Umbilical cord (tissue), 2 donors: ENCODE data around the gene GTSE1. TPM values are rescaled to one million over a fixed set of nuclear protein-coding genes. Genes with fewer than 3 reads are reported as not detected.

Experiments used
- DNase-seq: peaks from one replicate; pipeline ENCODE4 v3.0.0-alpha.2; 2015; ENCODE audit warnings: low spot score
- total RNA-seq: library from RNA; depleted of rRNA; stranded (reverse); fragments of >200 nt; gene quantifications from one replicate; pipeline ENCODE4 v1.2.3, GENCODE V29; 2014; ENCODE audit warnings: low replicate concordance; ENCODE audit not compliant: insufficient read depth

Gene GTSE1
- total RNA-seq, 1 donor from 2014 or later, result 3.4 TPM

DNA sequence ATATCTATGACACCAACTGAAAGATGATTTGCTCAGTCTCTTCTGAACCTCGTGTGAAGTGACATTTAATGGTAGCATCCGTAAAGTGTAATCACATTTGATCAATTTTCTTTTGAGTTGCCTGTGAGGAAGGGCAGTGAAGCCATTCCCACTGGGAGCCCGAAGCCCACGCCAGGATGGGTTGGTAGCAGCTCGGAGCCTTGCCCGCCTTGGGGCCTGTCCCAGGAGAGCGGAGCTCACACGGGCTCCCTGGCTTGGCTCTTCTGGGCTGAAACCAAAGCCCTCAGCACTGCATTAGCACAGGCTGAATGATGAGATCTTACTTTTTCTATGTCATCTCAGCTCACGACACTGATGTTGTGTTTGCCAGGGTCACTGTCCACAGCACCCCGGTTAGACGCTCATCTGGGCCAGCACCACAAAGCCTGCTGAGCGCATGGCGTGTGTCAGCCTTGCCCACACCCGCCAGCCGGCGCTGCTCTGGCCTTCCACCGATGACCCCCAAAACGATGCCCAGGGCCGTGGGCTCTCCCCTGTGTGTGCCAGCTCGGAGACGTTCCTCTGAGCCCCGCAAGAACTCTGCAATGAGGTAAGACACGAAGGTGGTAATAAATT is 29.5 kb downstream of the GTSE1 start:
- DNase-seq, result no peak

DNA sequence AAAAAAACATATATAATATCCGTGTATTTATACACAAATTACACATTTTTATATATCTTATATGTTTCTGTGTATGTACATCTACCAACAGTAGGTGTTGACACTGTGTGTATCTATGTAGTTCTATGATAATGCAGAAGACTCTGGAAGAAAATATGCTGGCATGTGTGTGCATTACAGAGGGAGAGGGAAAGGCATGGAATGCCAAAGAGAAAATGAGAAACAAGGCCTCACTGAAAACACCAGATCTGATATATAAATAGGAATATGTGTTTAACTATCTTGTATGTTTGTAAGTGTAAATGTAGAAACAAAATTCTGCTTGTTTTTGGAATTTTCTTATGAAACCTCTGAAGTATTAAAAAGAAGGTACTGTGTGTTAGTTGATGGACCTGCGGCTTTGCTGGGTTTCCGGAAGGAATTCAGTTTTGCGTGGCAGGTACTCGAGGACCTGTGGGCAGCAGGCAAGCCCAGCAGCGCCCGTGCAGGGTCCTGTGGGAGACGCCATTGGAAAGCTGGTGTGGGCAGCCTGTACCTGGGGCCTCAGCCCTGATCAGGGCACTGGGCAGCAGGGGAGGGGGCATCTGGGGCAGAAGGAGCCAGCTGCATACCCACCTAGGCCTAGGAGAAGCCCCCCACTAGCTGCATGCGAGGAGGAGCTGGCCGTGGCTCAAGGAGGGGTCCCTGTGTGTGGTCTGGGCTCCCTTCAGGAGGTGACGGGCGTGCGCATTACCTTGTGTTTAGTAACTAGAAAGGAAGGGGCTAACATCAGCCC is 31.2 kb downstream of the GTSE1 start:
- no peak for DNase-seq

DNA sequence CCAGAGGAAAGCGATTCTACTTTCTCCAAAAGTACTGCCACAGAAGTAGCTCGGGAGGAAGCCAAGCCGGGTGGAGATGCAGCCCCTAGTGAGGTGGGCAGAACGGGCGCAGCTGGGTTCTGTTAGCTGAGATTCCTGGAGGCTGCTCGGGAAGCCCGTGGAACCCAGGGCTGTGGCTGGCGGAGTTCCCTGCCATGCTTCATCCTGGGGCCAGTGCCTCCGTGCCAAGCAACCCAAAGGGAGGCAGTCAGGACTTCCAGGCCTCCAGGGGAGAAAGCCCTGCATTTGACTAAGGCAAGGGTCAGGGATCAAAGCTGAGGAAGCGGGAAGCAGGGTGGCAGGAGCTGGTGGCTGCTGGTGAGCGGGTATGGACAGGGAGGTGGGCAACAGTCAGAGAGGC is 32.1 kb downstream of the GTSE1 start:
- no peak for DNase-seq

DNA sequence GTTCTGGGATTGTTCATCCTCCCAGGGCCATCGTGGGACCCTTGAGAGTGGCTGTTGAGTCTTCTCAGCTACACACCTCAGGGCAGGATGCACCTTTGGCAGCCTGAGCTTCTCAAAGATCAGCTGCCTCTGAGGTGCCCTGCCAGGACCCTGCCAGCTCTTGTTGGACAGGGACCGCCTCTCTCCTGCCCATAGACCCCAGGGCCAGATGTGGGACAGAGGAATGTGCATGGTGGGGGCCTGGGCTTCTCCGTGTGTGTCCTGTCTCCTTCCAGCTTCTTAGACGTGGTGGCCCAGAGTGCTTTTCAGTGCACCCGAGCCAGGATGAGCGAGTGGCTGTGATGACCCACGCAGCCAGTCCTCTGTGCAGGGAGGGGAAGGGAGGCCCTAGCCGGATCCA is 32.9 kb downstream of the GTSE1 start:
- no peak for DNase-seq

DNA sequence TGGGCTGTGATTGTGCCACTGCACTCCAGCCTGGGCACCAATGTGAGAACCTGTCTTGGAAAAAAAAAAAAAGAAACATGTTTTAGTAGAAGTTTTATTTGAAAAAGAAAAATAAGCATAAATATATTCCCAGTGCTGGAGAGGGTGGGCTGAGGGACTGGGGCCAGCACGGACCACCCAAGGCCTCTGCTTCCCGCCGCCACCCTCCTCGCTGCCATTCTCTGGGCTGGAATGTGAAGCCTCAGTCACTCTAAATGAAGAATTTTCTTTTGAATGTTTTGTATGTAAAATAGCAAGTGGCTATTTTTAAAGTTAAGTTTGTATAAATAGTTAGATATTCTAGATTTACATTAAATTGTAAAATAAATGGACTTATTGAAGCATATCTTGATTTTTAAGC is 33.8 kb downstream of the GTSE1 start:
- DNase-seq, result no peak

DNA sequence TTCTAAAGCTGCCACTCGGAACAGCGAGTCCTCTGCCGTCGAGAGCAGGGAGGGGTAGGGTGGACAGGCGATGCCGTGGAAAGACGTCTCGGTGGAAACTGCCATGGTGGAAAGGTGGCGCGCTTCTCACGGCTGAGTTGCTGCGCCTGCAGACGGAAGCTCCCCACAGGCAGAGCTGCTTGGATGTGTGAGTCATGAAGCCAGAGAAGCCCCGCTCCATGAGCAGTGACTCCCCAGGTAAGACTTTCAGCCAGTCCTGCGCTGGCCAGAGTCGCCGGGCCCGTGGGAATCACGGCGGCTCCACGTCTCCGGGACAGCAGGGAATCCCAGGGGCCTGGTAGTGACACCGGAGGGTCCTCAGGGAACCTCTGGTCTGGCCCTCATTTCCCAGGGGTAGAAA is 34.8 kb downstream of the GTSE1 start:
- no peak for DNase-seq

DNA sequence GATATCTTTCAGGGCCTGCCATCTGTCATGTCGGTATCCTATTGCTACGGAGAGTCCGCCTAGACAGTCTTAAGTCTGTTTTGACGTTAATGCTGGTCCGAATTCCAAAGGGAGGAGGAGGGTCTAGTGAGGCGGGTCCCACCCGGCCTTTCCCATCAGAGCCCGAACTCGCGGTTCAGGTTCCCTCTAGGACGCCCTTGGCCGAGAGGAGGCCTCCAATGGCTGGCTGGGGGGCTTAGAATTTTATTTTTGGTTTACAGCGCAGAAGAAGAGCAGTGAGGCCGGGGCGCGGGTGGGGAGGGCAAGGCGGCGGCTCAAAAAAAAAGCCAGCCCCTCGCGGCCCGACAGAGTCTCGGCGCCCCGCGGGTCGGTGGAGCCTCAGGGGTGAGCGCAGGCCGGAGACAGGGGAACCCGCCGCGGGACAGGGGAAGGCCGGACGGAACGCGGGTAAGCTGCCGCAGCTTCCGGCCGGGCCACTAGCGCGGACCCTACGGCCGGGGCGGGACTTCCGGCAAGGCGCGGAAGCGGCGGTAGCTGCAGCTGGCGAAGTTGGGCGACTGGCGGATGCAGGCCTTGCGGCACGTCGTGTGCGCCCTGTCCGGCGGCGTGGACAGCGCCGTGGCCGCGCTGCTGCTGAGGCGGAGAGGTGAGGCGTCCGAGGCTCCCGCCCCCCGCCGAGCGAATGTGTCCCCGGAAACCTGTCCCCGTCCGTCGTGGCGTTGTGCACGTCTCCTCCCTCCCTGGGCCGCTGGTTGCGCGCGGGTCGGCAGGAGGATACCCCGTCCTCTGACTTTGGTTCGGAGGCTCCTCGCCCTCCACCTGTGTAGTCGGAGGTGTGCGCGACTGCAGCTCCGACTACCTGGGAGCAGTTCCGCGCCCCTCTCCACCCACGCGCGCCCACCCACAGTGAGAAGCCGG is 38.8 kb downstream of the GTSE1 start, which contains the start of gene TRMU:
Gene TRMU, plus strand, starts transcription at position 514 of the 918 bp plus-strand sequence. Its CDS starts 51 bp downstream, at position 565.
- peak; percentile 90 for DNase-seq

DNA sequence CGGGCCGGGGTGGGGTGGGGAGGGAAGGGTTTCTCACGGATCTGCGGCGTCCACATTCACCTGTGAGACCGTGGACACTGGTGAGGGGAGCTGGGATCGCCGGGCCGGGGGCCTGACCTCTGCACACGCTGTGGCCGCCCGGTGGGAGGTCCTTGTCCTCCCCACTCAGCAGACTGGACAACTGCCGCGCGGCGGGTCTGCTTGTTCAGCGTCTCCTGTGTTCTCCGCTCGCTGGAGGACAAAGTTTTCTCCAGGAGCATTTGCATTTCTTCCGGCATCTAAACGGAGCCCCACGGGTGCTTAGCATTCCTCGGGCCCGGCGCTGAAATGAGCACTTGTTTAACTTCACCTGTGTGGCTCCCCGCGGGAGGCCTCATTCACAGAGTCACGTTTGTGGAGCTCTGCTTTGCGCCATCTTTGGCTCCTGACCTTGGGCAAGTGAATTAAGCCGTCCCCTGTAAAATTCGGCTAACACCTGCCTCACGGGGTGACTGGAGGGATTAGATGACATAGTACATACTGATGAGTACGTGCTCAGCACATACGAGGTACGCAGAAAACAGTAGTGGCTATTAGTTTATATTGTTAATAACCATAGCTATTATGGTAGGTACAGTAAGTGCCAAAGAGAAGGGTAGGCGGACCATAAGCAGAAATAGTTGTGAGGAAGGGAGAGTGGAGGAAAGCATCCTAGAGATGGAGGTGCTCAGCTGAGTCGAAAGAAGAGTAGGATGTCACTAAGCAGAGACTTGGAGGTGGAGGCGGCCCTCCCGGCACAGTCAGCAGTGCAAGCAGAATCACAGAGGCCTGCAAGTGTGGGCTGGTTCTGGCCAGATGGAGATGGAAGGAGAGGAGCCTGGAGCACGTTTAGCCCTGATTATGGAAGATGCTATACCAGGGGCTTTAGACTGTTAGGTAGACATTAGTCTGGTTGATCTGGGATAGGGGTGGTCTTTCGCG is 39.7 kb downstream of the GTSE1 start:
- DNase-seq, result no peak

DNA sequence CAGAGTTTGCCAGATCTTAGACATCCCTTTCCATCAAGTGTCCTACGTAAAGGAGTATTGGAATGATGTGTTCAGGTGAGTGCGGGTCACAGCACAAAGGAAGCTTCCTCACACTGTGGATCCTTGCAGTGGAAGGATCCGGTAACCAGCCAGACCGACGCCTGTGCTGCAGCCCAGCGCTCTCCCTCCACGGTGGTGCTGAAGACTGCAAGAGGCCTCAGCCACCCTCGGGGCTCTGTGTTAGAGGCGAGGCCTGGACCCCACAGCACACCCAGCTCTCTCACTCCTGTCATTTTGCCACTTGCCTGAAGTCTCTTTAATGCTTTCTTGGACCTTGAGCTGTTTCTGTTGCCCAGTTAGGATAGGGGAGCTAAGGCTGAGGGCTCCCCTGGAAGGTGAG is 41.2 kb downstream of the GTSE1 start:
- no peak for DNase-seq

DNA sequence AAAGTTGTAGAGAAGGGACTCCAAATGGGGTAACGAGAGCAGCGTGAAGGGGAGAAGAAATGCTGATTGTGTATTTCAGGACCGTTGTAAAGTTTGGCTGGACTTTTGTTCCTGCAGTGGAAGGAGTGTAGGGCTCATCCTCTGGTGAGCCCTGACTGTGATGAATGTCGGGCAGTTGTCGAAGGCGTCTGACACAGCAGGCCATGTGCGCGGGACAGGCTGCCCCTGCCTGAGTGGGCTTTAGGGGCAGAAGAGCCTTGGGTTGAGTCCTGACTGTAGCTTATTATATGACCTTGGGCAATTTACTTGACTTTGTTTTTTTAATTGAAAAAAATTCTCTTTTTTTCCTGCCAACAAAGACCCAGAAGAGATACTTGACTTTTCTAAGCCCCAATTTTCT is 42.0 kb downstream of the GTSE1 start:
- no peak for DNase-seq

DNA sequence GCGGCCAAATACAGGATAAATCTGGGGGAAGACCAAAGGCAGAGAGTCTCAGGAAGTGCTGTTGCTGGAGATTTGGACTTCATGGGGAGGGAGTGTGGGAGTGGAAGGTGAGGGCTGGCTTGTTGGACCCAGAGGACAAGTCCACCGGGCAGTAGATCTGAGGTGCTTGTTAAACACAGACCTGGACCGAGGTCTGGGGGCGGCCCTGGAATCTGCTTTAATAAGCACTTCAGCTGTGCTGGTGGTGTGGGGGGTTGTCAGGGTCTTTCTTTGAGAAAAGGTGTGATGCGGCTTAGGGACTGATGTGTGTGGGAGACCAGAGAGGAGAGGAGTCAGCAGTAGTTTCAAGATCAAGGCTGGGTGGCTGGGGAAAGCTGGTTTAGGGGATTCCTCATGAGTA is 43.3 kb downstream of the GTSE1 start:
- DNase-seq, result no peak

DNA sequence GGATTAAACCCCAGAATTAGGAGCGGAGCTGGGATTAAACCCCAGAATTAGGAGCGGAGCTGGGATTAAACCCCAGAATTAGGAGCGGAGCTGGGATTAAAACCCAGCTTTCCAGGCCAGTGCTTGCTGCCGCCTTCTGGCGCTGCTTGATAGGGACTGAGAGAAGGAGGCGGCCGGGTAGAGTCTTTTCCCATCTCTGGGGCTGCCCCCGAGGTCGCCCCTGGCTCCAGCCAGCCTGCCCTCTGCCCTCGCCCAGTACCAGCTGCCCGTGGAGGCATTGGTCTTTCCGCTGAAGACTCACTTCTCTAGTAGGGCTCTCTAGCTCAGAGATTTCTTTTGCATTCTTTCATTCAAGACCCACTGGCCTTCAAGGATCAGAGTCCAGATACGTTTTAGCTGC is 44.0 kb downstream of the GTSE1 start:
- no peak for DNase-seq

DNA sequence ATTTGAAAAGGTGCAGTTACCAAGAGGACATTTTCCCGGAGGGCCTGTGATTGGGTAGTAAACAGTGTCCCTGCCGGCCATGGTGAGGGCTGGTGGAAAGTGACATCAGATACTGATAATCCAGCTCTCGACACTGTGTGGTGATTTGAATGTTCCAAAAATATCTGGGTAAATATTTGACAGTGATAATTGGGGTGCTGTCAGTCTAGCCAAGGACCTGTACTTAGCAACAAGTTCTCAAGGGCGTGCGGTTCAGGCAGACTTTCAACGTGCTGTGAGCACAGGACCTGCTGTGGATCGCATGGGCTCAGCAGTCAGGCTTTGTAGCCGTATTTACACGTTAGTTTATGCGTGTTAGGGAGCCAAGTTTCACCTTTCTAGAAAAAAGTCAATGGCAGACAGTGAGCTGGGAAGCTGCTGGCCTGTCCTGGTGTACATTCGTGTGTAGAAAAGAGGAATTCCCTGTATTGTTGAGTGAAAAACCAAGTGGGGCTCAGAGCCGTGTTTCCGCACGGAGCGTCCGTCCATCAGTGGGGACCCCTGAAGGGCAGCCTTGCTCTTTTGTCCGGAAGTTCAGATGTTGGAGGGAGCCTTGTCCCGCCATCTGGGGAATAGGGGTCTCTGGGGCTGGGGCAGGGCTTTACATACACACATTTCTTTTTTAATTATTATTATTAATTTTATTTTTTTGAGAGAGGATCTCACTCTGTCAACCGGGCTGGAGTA is 50.2 kb downstream of the GTSE1 start:
- DNase-seq, result no peak

DNA sequence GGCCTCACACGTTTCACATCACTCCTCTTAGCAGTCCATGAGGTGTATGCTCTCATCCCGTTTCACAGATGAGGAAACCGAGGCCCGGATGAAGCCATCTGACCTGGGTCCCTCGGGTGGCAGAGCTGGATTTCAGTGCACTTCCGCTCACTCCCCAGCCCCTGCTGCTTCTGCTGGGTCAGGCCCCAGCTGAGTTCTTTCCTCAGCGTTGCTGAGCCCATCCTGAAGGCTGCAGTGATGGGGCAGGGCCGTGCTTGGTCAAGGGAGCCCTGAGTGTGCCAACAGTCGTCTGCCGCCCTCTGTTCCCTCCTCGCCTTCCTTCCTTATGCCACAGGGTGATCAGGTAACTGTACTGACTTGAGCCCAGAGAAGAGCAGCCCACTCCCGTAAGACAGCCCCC is 51.0 kb downstream of the GTSE1 start:
- DNase-seq, result no peak

DNA sequence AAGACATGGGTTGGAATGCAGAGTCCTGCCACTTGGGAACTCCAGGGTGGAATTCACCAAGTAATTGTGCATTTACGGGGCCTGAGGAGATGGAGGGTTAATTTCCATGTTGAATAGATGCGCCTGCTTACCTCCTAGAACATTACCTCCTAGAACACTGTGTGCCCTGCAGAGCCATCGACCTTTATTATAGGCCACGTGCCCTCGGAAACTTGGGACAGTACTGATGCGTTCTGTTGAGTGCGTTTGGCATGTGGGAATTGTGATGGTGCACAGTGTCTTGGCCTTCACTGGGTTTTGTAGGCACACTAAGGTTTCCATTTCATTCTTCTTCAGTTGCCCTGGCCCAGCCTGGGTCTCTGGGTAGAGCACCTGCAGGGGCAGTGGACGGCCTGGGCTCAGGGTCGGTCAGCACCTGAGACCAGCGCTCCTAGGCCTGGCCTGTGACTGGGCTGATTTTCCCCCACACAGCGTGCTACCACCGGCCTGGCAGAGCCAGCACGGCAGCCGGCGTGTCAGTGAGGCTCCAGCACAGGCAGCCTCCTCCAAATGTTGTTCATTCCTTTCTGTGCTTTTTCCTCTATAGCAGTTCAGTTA is 51.5 kb downstream of the GTSE1 start:
- DNase-seq, result no peak

DNA sequence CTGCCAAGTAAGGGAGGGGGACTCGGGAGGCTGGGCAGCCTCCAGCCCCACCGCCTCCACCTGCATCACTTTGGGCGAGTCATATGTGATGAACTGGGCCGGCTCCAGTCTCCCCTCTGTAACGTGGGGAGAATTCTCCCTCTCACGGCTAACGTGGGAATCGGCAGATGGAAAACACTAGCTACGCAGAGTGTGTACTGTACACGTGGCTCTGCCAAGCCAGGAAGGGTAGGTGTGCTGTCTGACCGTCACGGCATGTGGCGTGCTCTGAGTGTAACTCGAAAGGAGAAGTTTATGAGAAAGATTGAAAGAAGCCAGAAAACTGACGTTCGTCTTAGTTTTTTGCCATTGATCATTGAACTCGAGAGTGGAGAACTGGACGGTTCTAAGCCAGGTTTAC is 52.6 kb downstream of the GTSE1 start:
- DNase-seq, result no peak

DNA sequence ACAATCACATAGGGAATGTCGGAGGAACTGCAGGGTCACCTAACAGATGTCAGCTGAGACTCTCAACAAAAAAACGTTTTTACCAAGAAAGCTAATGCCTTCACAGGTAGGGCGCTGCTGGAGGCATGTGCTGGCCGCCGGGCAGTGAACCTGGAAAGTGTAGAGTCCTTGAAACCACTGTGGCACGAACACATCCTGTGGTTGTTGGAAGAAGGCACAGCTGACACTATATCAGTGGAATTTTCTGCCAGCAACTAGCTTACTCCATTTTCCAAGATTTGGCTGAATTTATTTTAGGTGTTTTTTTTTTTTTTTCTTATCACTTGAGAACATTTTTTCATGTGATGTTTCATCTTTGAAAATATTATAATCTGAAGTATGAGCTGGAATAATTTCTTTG is 53.0 kb downstream of the GTSE1 start:
- no peak for DNase-seq

DNA sequence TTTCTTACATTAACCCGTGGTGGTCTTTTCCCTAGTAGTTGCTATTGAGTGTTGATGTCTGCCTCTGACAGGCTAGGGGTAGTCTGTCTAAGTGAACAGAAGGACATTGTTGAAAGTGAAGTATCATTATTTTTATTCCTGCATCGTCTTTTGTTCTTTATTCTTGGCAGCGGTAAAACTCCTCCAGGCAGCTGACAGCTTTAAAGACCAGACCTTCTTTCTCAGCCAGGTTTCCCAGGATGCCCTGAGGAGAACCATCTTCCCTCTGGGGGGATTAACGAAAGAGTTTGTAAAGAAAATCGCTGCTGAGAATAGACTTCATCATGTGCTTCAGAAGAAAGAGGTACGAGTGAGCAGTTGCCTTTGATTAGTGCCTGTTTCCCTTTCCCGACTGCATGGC is 53.5 kb downstream of the GTSE1 start:
- no peak for DNase-seq

DNA sequence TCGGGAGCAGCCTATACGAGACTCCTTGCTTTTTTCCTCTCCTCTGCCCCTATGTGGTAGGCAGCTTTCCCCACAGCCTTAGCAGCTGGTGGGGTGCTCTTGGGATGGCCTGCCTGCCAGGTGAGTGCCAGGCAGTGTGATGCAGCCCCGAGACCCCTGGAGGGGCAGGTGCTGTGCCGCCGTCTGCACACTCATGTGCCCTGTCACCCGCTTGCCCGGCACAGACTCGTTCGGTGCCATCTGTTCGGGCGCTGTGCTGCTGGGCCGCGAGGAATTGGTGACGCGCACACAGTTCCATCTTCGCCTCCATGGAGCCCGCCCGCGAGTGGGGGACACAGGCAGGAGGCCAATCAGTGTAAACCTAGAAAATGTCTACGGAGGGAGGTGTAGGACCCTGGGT is 54.0 kb downstream of the GTSE1 start:
- DNase-seq, result no peak

DNA sequence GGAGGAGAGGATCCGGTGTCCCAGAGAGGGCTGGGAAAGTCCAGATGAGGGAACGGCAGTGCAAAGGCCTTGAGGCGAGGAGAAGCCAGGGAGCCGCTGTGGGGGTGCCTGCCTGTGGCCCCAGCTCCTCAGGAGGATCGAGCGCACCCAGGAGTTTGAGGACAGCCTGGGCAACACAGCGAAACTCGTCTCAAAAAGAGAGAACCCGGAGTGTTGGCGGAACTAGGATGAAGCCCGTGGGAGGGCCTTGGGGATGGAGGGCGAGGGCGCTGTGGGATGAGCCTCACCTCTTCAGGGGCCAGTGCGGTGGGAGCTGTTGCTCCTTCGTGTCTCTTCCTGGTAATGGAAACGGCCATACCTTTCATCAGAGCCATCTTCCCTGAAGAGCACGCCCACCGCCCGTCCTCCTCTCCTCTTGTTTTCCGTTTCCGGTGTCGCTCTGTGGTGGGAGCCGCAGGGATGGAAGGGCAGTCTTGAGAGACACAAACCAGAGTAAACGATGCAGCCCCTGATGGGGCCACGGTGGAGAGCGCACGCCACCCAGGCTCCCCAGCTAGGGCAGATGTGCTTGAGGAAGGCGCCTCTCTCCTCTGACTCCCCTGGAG is 54.6 kb downstream of the GTSE1 start:
- no peak for DNase-seq
